NCI-H226 (cell line): ENCODE measurements around the gene MIPEP.
A peak's percentile ranks its signal among the peaks of the same experiment; 100 is the strongest.
"Not testable (repeated sequence)": the region's sequence is repeated elsewhere in the genome, so short reads cannot be mapped to it uniquely, and the experiment has no call there.

ENCODE experiments used
- DNase-seq: peaks from one replicate; pipeline ENCODE4 v3.0.0-alpha.2; 2015

The MIPEP gene

DNA sequence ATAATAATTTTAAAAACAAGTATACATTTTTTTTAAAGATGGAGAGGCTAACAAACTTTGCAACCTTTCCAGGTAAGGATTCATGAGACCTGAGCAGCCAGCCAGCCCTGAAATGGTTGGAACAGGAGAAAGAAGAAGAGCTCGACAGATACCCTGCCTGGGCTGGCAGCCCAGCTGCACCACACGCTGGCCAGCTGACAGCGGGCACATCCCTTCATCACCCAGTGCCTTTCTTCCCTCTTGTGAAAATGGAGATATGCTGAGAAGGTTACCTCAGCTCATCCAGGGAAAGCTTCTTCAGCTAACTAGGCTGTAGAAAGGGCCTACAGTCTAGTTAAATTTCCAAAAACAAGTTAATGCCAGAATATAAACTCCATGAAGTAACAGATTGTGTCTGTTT is 4.8 kb downstream of the MIPEP start:
- not testable (repeated sequence) for DNase-seq

- no peak for DNase-seq
These were observed 5.9 kb downstream of the MIPEP start for GRCh38 chr13:23883255-23883654.

DNA sequence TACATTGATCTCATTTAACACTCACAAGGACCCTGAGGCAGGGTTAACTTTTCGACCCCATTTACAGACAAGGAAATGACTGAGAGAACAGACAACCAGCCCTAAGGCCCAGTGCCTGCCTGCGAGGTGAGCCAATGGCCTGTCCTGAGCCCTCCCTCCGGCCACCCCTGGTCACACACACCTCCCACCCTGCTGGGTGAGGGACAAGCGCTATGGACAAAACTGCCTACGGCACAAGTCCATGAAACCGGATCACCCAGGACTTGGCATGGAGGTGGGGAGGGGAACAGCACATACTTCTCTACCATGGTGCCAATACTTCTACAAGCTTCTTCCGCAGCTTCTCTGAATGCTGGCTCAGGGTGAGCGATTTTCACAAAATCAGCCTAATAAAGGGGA is 7.8 kb downstream of the MIPEP start:
- DNase-seq: not testable (repeated sequence)

DNA sequence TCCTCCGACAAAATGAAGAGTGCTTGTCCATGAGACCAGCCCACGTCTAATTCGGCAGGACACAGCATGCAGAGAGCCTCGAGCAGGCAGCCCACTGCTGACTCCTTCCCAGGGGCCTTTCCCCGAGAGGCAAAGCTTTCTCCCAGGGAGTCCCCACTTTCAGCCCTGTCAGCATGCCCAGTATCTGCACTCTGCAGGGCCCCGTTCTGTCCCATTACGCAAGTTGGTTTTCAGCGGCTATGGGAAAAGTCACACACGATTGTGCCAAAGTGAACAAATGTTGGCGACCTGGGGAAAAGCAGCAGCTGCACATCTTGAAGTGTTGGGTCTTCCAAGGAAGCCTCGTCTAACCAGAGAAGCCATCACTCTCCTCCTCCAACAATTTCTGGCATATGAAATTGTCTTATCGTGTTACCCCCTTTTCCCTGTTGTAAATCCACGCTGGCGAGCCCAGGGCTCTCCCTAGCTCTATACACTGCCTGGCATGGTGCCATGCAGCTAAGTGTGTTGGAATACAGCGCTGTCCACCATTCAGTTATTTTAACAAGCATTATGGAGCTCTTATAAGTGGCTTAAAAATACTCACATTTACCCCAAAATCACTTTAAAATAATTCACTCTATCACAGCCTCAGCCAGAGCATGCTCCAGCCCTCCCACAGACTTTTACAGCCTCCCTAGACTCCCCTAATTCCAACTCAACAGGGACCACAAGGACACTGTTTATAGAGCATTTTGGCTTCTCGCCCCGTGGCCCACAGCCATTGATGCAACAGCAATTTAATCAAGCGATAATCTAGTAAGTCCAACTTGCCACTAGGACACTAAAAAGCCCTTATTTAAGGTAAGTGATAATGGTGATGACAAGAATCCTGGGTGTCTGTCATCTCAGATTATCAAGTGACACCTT is 8.5 kb downstream of the MIPEP start:
- DNase-seq: not testable (repeated sequence)

GRCh38 chr13:23877286-23877685 is 11.9 kb downstream of the MIPEP start:
- DNase-seq: no peak

GRCh38 chr13:23876265-23876664 is 12.9 kb downstream of the MIPEP start:
- DNase-seq: no peak

DNA sequence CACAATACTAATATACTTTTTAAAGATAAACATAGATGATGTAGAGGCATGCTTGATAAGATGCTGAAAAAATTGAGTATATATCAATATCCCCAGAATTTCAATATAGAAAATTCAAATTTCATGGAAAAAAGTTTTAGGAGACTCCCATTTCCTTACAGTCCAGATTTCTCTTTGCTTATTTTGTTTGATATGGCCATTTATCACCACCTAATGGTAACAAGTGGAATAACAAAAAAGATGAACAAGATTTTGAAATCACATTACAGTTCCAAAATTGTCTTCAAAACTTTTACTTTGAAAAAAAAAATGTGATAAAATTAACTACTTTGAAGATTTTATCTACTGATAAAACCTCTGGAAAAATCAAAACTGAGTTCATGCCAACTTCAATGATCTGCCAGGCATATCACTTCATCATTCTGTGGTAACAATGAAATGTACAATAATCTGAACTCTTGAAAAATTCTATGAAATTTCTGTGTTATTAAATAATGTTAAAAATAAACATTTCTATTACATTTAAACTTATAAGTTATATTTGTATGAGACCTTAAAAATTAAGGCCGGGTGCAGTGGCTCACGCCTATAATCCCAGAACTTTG is 17.5 kb downstream of the MIPEP start:
- no peak for DNase-seq

DNA sequence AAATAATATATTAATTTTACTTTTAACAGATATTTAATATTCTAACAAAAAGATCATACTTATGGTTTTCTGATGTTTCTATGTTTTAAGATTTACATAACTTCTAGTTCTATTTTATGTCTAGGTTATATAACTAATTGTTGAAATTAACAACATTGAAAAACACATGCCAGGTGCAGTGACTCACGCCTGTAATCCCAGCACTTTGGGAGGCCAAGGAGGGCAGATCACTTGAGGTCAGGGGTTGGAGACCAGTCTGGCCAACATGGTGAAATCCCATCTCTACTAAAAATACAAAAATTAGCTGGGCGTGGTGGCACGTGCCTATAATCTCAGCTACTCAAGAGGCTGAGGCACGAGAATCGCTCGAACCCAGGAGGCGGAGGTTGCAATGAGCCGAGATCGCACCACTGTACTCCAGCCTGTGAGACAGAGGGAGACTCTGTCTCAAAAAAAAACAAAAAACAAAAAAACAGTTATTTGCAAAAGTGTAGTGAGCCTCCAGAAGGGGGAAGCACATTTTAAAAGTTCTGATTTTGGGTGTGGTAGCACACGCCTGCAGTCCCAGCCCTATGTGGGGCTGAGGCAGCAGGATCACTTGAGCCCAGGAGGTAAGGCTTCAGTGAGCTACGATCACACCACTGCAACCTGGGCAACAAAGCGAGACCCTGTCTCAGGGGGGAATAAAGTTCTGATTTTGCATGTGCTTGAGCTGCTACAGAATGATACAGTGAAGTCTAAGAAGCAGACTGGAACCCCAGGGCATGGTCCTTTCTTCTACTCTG is 18.7 kb downstream of the MIPEP start:
- DNase-seq: no peak

DNA sequence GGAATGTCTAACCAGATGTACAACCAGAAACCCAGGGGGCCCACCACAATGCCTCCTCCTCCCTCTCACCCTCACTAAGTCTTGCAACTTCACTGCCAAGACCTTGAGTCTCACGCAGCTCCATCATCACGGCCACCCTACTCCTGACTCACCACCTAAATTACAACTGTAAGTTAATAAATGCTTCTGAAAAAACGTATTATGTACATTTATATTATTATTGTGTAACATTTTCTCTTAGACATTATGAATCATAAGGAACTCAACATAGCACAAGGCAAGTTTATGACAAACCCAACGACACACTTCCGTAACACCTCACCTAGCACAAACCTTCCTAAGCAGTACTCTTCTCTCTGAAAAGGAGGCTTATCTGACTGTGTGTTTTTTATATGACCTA is 20.7 kb downstream of the MIPEP start:
- DNase-seq: no peak

DNA sequence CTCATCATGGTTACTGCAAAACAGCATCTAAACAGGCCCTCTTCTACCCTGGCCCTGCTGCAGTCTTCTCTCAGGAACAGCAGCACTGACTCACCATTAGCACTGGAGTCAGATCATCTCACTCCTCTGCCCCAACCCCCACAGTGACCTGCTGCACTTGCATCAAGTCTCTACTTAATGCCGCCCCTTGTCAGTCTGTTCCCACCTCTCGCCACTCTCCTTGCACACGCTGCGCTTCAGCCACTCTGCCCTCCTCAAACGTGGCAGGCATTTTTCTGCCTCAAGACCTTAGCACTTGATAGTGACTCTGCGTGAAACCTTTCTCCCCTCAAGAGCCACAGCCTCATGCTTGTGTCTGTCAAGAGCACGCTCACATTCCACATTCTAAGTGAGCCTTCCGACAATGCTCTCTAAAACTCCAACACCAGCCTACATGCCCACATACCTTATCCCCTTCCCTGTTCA is 22.1 kb downstream of the MIPEP start:
- DNase-seq: peak; percentile 5

GRCh38 chr13:23866420-23867026 is 22.7 kb downstream of the MIPEP start:
- DNase-seq: no peak

GRCh38 chr13:23865906-23866305 is 23.3 kb downstream of the MIPEP start:
- DNase-seq: no peak

- no peak for DNase-seq
These were observed 24.2 kb downstream of the MIPEP start for GRCh38 chr13:23865026-23865425.

GRCh38 chr13:23861310-23861709 is 27.9 kb downstream of the MIPEP start:
- DNase-seq: no peak

DNA sequence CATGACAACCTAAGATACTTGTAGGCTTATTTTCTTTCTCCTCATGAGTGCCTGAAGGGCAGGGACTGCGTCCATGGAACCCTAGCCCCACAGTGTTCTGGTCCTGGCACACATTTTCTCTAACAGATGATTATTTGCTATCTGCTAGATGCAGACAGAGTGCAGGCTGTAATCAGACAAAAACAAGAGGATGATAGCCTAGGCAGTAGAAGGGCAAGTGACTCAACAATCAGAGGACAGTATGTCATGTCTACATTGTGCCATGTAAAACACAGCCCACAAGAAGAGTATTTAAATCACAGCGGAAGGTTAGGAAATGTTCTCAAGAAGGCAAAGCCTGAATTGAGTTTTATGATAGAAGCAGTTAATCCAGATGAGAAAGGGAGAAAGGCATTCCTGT is 29.3 kb downstream of the MIPEP start:
- no peak for DNase-seq

DNA sequence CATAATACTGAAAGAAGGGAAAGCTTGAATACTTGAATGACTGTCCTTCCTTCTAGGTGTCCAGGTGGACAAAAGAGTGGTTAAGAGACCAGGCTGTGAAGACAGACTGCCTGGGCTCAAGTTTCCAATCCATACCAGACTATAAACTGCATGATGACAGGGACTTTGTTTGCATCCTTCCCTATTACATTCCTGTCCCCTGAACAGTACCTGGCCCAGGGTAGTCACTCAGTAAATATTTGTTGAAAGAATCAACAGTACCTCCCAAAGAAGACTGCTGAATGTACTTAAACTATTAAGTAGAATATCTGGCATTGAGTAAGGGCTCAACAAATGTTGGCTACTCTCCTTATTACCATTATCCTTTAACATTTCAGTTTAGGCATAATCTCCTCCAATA is 29.7 kb downstream of the MIPEP start:
- no peak for DNase-seq

DNA sequence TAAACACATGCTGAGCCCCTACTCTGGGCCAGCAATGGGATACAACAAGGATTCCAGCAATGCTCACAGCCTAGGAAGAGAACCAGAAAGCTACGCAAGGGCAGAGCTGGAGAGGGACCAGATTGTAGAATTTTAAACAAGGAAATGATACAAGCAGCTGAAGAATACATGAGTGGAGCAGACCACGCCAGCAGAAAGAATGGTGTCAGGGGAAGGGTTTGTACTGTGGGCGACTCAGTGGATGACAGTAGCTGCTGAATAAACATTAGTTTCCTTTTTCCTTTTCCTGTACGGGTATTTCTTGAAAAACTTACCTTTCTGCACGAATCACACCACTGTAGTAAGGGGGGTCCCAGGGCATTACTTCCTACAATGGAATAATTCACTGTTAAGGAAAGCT is 30.7 kb downstream of the MIPEP start:
- no peak for DNase-seq

DNA sequence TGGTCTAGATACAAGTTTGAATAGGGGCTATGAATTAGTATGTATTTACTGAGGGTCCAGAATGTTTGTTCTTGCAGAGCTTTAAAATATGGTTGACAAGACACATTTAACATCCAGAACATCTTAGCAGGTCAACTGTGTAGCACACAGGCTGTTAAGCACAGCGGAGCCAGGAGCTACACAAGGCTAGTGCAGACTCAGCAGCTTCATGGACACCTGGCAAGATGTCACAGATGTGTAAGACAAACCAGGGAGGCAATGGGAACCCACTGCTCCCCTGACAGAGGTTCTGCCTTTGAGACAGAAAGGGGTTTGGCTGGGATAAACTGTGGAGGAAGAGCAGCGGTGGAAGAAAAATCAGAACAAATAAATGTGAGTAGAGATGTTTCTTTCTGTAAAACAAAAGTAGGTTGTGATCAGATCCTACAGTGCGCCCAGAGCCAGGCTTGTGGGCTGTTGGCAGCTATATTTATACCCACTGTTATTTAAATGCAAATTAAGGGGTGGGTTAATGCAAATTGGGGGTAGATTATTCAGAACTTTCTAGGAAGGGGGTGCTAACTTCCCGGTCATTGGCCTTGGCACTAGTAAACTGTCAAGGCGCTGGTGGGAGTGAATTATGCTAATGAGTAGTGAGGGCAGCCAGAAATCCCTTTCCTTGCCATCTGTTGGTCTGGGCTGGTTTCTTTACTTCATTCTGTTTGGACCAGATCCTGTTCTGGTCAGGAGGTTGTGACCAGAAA is 33.0 kb downstream of the MIPEP start:
- no peak for DNase-seq

- DNase-seq: no peak
These were observed 33.8 kb downstream of the MIPEP start for GRCh38 chr13:23855360-23855759.

GRCh38 chr13:23852351-23852750 is 36.8 kb downstream of the MIPEP start:
- no peak for DNase-seq

- no peak for DNase-seq
These were observed 38.1 kb downstream of the MIPEP start for GRCh38 chr13:23851106-23851505.

- no peak for DNase-seq
These were observed 39.1 kb downstream of the MIPEP start for GRCh38 chr13:23850134-23850533.
